AG09309 (cell line): ENCODE results near the gene KRTAP5-1.
"Not testable (repeated sequence)": the region's sequence is repeated elsewhere in the genome, so short reads cannot be mapped to it uniquely, and the experiment has no call there.

Experiments used
- DNase-seq: peaks from one replicate; pipeline ENCODE4 v3.0.0-alpha.2; 2010; ENCODE audit warnings: low read depth
- H3K4me3 ChIP-seq: 2 replicates; pipeline ENCODE4 v1.5.1; 2011; ENCODE audit warnings: mild to moderate bottlenecking, low read depth, low read length, moderate library complexity; ENCODE audit not compliant: control insufficient read depth
- CTCF ChIP-seq: IDR thresholded peaks from 2 replicates; pipeline ENCODE4 v1.5.1; 2011; ENCODE audit warnings: mild to moderate bottlenecking, low read depth, low read length, inconsistent platforms; ENCODE audit not compliant: insufficient read depth, control insufficient read depth; ENCODE audit errors: missing control alignments

Gene KRTAP5-1

DNA sequence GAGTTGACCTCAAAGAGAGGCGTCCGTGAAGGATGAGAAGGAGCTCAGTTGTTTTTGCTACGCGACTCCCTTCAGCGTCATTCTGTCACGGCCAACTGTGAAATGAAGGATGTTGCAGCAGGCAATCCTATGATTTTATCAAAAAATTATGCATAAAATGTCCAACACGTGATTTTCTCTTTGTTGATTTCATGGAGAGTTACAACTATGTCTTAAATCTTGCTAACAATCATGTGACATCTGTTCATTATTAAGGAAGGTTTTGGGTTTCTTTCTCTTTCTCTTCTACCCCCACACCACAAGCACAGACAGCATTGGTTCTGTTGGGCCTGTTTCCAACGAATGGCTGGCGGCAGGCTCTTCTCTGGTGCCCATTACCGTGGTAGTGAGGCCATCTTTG is 33.1 kb upstream of the KRTAP5-1 start:
- no peak for DNase-seq
- H3K4me3 ChIP-seq = no peak overlapping the region
- no peak for TF ChIP-seq CTCF

GRCh38 chr11:1608363-1608762 is 23.3 kb upstream of the KRTAP5-1 start, which contains the start of gene KRTAP5-3:
TSS of gene KRTAP5-3 (minus strand) at chr11:1608463. CDS start at chr11:1608385, 78 bp downstream.
- no peak within 1 kb of the TSS for H3K4me3 ChIP-seq
- TF ChIP-seq CTCF = no peak
- DNase-seq = no peak

GRCh38 chr11:1607901-1608300 is 22.8 kb upstream of the KRTAP5-1 start:
- not testable (repeated sequence) for H3K4me3 ChIP-seq, DNase-seq

DNA sequence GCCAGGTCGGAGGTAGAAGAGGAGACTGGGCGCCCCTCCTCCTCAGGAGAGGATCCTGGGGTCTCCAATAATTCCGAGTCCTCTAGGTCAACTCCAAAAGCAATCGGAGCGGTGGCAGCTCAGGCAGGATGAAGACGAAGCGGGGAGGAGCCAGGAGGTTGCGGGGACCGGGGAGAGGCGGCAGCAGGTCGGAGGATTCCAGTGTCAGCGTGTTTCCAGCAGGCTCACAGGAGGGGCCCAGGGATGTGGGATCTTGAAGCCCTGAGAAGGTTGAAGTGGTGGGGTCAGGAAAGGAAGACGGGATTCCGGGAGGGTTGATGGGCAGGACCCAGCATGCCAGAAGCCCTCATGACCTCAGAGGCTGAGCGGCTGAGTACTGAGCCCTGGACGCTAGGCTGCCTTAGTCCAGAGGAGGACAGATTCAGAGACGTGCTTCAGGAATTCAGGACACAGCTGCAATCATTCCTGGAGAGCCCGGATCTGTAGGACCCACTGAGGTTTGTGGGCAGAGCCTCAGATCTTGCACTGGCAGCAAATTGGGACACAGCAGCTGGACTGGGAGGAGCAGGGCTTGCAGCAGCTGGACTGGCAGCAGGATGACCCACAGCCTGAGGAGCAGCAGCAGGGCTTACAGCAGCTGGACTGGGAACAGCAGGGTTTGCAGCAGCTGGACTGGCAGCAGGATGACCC is 22.2 kb upstream of the KRTAP5-1 start:
- not testable (repeated sequence) for DNase-seq

GRCh38 chr11:1605923-1606322 is 20.8 kb upstream of the KRTAP5-1 start:
- DNase-seq, H3K4me3 ChIP-seq: not testable (repeated sequence)

More for the DNA sequence above, 22.2 kb upstream of the KRTAP5-1 start:
- H3K4me3 ChIP-seq = not testable (repeated sequence)

- DNase-seq = no peak
- no peak for TF ChIP-seq CTCF
- no peak overlapping the region for H3K4me3 ChIP-seq
These were observed 19.6 kb upstream of the KRTAP5-1 start for GRCh38 chr11:1604711-1605110.

DNA sequence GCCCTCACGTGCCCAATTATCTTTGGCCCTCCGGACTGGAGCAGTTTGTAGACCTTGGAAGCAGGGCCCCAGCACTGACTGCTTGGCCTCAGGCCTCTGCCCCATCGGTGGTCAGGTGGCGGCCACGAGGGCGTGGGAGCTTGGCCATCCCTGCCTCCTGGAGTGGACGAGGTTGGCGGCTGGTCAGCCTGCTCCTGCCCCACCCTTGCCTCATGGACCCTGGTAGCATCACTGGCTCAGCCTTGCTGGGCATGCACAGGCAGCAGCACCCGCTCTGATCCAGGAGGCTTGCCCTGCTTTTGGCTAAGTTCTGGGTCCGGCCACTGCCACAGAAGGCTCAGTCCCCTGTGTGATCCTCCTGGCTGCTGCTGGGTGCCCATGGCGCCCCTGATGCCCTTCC is 19.1 kb upstream of the KRTAP5-1 start:
- no peak for TF ChIP-seq CTCF
- no peak for DNase-seq

DNA sequence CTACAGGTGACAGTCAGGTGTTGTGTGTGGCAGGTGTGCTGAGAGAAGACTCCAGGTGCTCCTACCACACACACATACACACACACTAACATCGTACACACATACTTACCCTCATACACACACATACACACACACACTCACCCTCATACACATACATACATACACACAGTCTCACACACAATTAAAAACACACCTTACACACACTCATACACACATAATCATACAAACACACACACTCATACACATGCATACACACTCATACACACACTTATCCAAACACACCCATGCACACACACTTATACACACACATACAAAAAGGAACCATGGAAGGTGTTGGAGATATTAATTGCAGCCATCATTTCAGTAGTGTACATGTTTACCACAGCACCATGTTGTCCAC is 18.5 kb upstream of the KRTAP5-1 start:
- DNase-seq = no peak
- TF ChIP-seq CTCF = no peak
- H3K4me3 ChIP-seq = no peak overlapping the region

More for the DNA sequence above, 19.1 kb upstream of the KRTAP5-1 start:
- H3K4me3 ChIP-seq = no peak overlapping the region

GRCh38 chr11:1601663-1602062 is 16.6 kb upstream of the KRTAP5-1 start:
- H3K4me3 ChIP-seq, DNase-seq: not testable (repeated sequence)
